GM18867 (cell line): ENCODE results near the gene LCORL.
"Not testable (repeated sequence)": the region's sequence is repeated elsewhere in the genome, so short reads cannot be mapped to it uniquely, and the experiment has no call there.

ENCODE experiments used
- ATAC-seq: cut with Tn5 transposase; IDR thresholded peaks from one replicate; pipeline ENCODE4 v1.9.1; 2021; ENCODE audit warnings: mild to moderate bottlenecking, moderate library complexity; ENCODE audit not compliant: unreplicated experiment

Gene LCORL

GRCh38 chr4:18021720-18022571, at the start of gene LCORL:
Gene LCORL, minus strand, starts transcription at chr4:18021755. Its CDS starts 4 bp downstream, at chr4:18021751.
- ATAC-seq = peak; percentile 79

- ATAC-seq = no peak
Measured at GRCh38 chr4:18069810-18070209, 48.3 kb upstream of the LCORL start.

- ATAC-seq = no peak
Measured at GRCh38 chr4:18067031-18067430, 45.5 kb upstream of the LCORL start.

- ATAC-seq = no peak
Measured at GRCh38 chr4:18063079-18063478, 41.5 kb upstream of the LCORL start.

GRCh38 chr4:18057821-18058533, 36.4 kb upstream of the LCORL start:
- peak; percentile 87 for ATAC-seq

- no peak for ATAC-seq
Measured at GRCh38 chr4:18056030-18056429, 34.5 kb upstream of the LCORL start.

- ATAC-seq = no peak
Measured at GRCh38 chr4:18052158-18052557, 30.6 kb upstream of the LCORL start.

GRCh38 chr4:18051281-18051680, 29.7 kb upstream of the LCORL start:
- ATAC-seq = no peak

- peak; percentile 51 for ATAC-seq
Measured at GRCh38 chr4:18050448-18050847, 28.9 kb upstream of the LCORL start.

- no peak for ATAC-seq
Measured at GRCh38 chr4:18049446-18049845, 27.9 kb upstream of the LCORL start.

- ATAC-seq = no peak
Measured at GRCh38 chr4:18042754-18043153, 21.2 kb upstream of the LCORL start.

GRCh38 chr4:18042012-18042411, 20.5 kb upstream of the LCORL start:
- no peak for ATAC-seq

GRCh38 chr4:18041114-18041513, 19.6 kb upstream of the LCORL start:
- ATAC-seq = no peak

- ATAC-seq = peak; percentile 66
Measured at GRCh38 chr4:18039113-18039512, 17.6 kb upstream of the LCORL start.

GRCh38 chr4:18036369-18036768, 14.8 kb upstream of the LCORL start:
- not testable (repeated sequence) for ATAC-seq

- no peak for ATAC-seq
Measured at GRCh38 chr4:18034099-18034498, 12.5 kb upstream of the LCORL start.

- ATAC-seq = no peak
Measured at GRCh38 chr4:18033111-18034085, 11.8 kb upstream of the LCORL start.

GRCh38 chr4:18025288-18025687, 3.7 kb upstream of the LCORL start:
- no peak for ATAC-seq

GRCh38 chr4:18022572-18023050, 1.1 kb upstream of the LCORL start:
- ATAC-seq = no peak

GRCh38 chr4:18021470-18021719, 160 bp downstream of the LCORL start:
- ATAC-seq = peak; percentile 14
